ENCODE data around the gene PRDM16.

PRDM16 gene

GRCh38 chr1:3061981-3062615 lies 6.9 kb upstream of the PRDM16 start:
- TF ChIP-seq CTCF (IDR thresholded peaks at IDR 0.05; ENCODE audit: borderline replicate concordance, insufficient read depth, low read depth, low read length), result no peak
- no peak overlapping the region for H3K4me3 ChIP-seq (ENCODE audit: low read depth, low read length)

DNA sequence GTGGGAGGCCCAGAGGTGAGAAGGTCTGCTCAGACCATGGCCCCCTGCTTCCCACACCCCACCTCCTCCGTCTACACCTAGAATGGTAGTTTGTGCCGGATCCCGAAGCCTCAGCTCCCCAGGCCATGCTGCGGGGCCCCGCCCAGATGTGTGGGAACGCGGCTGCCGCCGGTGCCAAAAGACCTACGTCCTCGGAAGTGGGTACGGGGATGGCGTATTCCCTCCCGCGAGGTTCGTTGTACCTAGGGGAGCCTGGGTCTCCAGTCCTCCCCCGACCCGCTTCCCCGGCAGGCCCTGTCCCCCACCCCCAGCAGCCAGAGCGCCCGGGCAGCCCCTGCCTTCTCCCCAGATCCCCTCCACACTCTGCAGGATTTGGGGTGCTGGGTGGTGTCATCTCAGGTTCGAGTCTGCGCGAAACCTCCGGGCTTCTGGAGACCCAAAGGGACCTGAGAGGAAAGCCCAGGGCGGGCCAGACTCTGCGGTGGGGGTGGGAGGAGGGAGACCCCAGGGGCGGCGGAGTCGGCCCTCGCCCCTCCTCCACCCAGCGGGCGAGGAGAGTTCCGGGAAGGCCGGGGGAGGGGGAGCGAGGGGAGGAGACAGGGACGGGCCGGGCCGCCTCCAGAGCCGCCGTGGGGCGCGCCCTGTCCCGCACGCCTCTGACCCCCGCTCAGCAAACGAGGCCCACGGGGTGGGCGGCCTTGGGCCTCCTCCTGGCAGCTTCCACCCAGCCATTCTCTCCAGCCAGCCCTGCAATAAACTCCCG lies 6.2 kb upstream of the PRDM16 start:
- TF ChIP-seq CTCF (IDR thresholded peaks at IDR 0.05; ENCODE audit: borderline replicate concordance, insufficient read depth, low read depth, low read length), result no peak
- H3K4me3 ChIP-seq (ENCODE audit: low read depth, low read length), result no peak overlapping the region

DNA sequence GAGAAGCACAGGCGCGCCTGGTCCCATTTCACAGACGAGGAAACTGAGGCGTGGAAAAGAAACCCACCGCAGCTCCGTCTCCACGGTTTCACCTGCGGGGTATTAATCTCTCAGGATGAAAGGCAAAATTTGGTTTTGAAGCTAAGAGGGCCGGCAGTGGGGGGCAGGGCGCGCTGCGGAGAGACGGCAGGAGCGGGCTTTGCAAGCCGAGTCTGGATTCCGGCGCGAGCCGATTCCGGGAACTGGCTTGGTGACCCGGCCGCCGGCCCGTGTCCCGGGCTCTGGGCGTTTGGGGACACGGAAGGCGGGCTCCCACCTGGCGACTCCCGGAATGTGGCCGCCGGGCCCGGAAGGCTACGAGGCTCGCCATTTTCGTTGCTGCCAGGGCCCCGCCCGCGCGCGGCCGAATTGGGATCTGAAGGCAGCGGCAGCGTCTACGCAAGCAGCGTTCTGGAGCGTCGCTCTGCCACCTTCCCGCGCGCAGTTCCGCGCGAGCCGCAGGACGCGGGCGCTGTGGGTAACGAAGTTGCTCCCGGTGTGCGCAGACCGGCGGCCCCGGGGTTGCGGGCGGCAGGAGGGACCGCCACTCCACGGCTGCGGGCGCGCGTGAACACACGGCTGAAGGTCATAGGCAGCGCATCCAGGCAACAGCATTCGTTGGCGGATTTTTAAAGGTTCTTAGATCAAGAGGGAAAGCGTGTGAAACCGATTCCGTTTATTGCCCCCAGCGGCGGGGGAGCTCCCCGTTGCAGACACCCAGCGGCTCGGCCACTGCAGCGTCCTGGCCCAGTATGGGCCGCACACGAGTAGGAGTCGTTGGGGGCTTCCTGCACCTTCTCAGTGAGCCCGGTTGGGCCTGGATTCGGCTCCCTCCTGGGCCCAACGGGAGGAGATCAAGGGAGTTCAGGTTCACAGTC lies 5.4 kb upstream of the PRDM16 start:
- H3K4me3 ChIP-seq (ENCODE audit: low read depth, low read length), result no peak overlapping the region
- TF ChIP-seq CTCF (IDR thresholded peaks at IDR 0.05; ENCODE audit: borderline replicate concordance, insufficient read depth, low read depth, low read length), result no peak

GRCh38 chr1:3064296-3064850 lies 4.6 kb upstream of the PRDM16 start:
- H3K4me3 ChIP-seq (ENCODE audit: low read depth, low read length), result no peak overlapping the region
- TF ChIP-seq CTCF (IDR thresholded peaks at IDR 0.05; ENCODE audit: borderline replicate concordance, insufficient read depth, low read depth, low read length), result no peak

DNA sequence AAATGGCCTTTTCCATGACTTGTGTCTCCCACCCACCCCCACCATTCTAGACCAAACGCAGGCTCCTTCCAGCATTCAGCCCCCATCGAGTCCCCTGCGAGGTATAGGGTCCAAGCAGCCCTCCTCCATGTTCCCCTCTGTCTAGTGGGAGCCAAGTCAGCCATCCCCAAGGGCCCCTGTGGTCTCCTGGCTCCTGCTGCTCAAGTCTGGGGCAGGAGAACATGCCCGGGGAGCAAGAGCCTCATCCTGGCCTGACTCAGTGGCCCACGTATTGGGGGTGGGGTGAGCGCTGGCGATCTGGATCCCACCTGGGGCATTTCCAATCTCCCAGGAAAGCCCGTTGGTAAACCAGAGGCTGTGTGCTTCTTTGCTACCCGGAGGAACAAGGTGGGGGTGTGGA lies 4.1 kb upstream of the PRDM16 start:
- TF ChIP-seq CTCF (IDR thresholded peaks at IDR 0.05; ENCODE audit: borderline replicate concordance, insufficient read depth, low read depth, low read length), result no peak
- no peak overlapping the region for H3K4me3 ChIP-seq (ENCODE audit: low read depth, low read length)

DNA sequence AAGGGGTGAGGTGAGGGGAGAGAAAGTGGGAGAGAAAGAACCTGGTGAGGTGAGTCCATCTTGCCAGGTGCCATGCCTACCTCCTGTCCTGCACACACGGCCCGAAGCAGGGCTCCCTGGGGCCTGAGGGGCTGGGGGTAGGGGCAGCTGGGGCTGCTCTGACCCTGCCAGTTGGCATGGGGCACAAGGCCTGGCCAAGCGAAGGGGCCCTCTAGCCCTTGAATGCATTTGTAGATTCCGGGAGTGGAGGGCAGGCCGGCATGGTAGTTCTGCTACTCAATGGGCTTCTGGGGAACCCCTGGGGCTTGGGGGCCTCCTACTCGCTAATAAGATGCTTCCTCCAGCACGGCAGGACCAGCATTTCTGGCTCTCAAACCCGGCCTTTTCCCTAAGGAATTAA lies 3.6 kb upstream of the PRDM16 start:
- no peak for TF ChIP-seq CTCF (IDR thresholded peaks at IDR 0.05; ENCODE audit: borderline replicate concordance, insufficient read depth, low read depth, low read length)

More for the DNA sequence above, 3.6 kb upstream of the PRDM16 start:
- no peak overlapping the region for H3K4me3 ChIP-seq (ENCODE audit: low read depth, low read length)

All from GM12875 (cell line).